Measurements from ENCODE around the gene MINDY4. TPM values are rescaled to one million over a fixed set of nuclear protein-coding genes. Genes with fewer than 3 reads are reported as not detected.
A peak's percentile ranks its signal among the peaks of the same experiment; 100 is the strongest.

The MINDY4 gene
- total RNA-seq, 1 donor from 2014 or later = 14.3 TPM

GRCh38 chr7:30934732-30935568, 163.7 kb downstream of the MINDY4 start:
- DNase-seq (ENCODE audit: low spot score, unreplicated experiment) = no peak
- TF ChIP-seq CTCF (IDR thresholded peaks at IDR 0.05; ENCODE audit: unreplicated experiment) = no peak
- Mint-ChIP-seq H3K36me3 (ENCODE audit: insufficient read depth) (no peaks in the 10 kb centered on the region), H3K4me3 (ENCODE audit: low read depth) (no peak overlapping the region), H3K4me1 (ENCODE audit: low read depth) (peaks cover 3% of the 10 kb centered on the region), H3K27me3 (peaks cover 13% of the 10 kb centered on the region), H3K9me3 (ENCODE audit: low read depth) (no peaks in the 10 kb centered on the region), H3K27ac (no peak overlapping the region)

- H3K9me3 Mint-ChIP-seq (ENCODE audit: low read depth) = no peaks in the 10 kb centered on the region
- no peaks in the 10 kb centered on the region for H3K36me3 Mint-ChIP-seq (ENCODE audit: insufficient read depth)
- peaks cover 17% of the 10 kb centered on the region for H3K27me3 Mint-ChIP-seq
- H3K27ac Mint-ChIP-seq = no peak overlapping the region
- H3K4me1 Mint-ChIP-seq (ENCODE audit: low read depth) = peaks cover 3% of the 10 kb centered on the region
- no peak overlapping the region for H3K4me3 Mint-ChIP-seq (ENCODE audit: low read depth)
- TF ChIP-seq CTCF (IDR thresholded peaks at IDR 0.05; ENCODE audit: unreplicated experiment) = no peak
- no peak for DNase-seq (ENCODE audit: low spot score, unreplicated experiment)
Observed at GRCh38 chr7:30935569-30935877, 164.3 kb downstream of the MINDY4 start.

- Mint-ChIP-seq H3K36me3 (ENCODE audit: insufficient read depth) (no peaks in the 10 kb centered on the region), H3K9me3 (ENCODE audit: low read depth) (no peaks in the 10 kb centered on the region), H3K27me3 (peaks cover 26% of the 10 kb centered on the region), H3K4me3 (ENCODE audit: low read depth) (no peak overlapping the region), H3K4me1 (ENCODE audit: low read depth) (peaks cover 3% of the 10 kb centered on the region), H3K27ac (no peak overlapping the region)
- no peak for DNase-seq (ENCODE audit: low spot score, unreplicated experiment)
- TF ChIP-seq CTCF (IDR thresholded peaks at IDR 0.05; ENCODE audit: unreplicated experiment) = no peak
Observed at GRCh38 chr7:30936650-30937245, 165.5 kb downstream of the MINDY4 start.

GRCh38 chr7:30937416-30937815, 166.2 kb downstream of the MINDY4 start:
- H3K27me3 Mint-ChIP-seq = peaks cover 27% of the 10 kb centered on the region
- H3K4me1 Mint-ChIP-seq (ENCODE audit: low read depth) = peaks cover 6% of the 10 kb centered on the region
- no peaks in the 10 kb centered on the region for H3K36me3 Mint-ChIP-seq (ENCODE audit: insufficient read depth)
- TF ChIP-seq CTCF (IDR thresholded peaks at IDR 0.05; ENCODE audit: unreplicated experiment) = no peak
- no peak overlapping the region for H3K4me3 Mint-ChIP-seq (ENCODE audit: low read depth)
- no peak overlapping the region for H3K27ac Mint-ChIP-seq
- H3K9me3 Mint-ChIP-seq (ENCODE audit: low read depth) = no peaks in the 10 kb centered on the region
- DNase-seq (ENCODE audit: low spot score, unreplicated experiment) = no peak

- DNase-seq (ENCODE audit: low spot score, unreplicated experiment) = peak; percentile 91
- Mint-ChIP-seq H3K9me3 (ENCODE audit: low read depth) (no peaks in the 10 kb centered on the region), H3K36me3 (ENCODE audit: insufficient read depth) (no peaks in the 10 kb centered on the region), H3K4me3 (ENCODE audit: low read depth) (peak overlapping the region; percentile 46), H3K4me1 (ENCODE audit: low read depth) (peaks cover 6% of the 10 kb centered on the region), H3K27ac (peak overlapping the region; percentile 71), H3K27me3 (peaks cover 31% of the 10 kb centered on the region)
- TF ChIP-seq CTCF (IDR thresholded peaks at IDR 0.05; ENCODE audit: unreplicated experiment) = peak; percentile 99
Observed at GRCh38 chr7:30938435-30939316, 167.5 kb downstream of the MINDY4 start.

All from progenitor cell of endocrine pancreas (in vitro differentiated cells).